ENCODE results near the gene MORC1.
"Not testable (repeated sequence)": the region's sequence is repeated elsewhere in the genome, so short reads cannot be mapped to it uniquely, and the experiment has no call there.

MORC1 gene

GRCh38 chr3:109091846-109092245, 26.1 kb downstream of the MORC1 start:
- H3K4me3 ChIP-seq (ENCODE audit: low read depth, low read length): no peak overlapping the region

GRCh38 chr3:109089265-109089664, 28.7 kb downstream of the MORC1 start:
- no peak for DNase-seq (ENCODE audit: low read depth)
- H3K4me3 ChIP-seq (ENCODE audit: low read depth, low read length): no peak overlapping the region
- in situ Hi-C loops (cut with HindIII; ENCODE audit: low sequenced_read_pairs): no loop called here

More at GRCh38 chr3:109091846-109092245, 26.1 kb downstream of the MORC1 start:
- no peak for DNase-seq (ENCODE audit: low read depth)
- no peak for TF ChIP-seq CTCF (IDR thresholded peaks at IDR 0.05; ENCODE audit: low read depth, low read length, missing control alignments)
- in situ Hi-C loops (cut with HindIII; ENCODE audit: low sequenced_read_pairs): no loop called here

DNA sequence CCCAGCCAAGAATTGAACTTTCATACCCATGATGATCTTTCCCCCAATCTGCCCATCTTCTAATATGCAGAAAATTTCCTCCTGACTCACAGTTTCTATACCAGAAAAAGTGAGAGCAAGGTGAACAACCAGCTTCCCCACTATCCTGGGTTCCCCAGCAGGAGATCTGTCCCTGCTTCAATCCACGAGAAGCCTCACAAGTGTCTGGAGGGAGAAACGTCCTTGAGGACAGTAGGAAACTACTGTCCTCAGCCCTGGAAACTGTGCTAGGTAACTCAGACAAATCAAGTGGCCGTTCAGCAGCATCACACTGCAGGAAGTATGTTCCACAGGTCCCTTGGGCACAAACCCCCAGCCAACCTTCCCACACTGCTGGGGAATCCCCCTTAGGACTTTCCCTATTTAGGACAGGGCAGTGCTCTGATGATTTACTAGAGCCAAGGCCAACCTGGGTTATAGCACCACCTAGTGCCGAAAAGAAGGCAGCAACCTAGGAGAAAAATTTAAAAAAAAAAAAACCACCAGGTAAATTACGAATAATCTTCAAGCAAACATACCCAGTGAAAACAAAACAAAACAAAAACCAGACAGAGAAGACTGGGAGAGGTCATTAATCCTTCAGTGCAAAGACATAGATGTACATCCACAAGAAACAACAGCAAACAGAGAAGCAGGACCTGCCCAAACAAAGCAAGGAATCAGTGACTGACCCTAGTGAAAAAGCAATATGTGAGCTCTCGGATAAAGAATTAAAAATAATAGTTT, 36.0 kb downstream of the MORC1 start:
- DNase-seq (ENCODE audit: low read depth): peak; percentile 42
- in situ Hi-C loops (cut with HindIII; ENCODE audit: low sequenced_read_pairs): no loop called here

More at GRCh38 chr3:109089265-109089664, 28.7 kb downstream of the MORC1 start:
- no peak for TF ChIP-seq CTCF (IDR thresholded peaks at IDR 0.05; ENCODE audit: low read depth, low read length, missing control alignments)

GRCh38 chr3:109080090-109080489, 37.8 kb downstream of the MORC1 start:
- DNase-seq (ENCODE audit: low read depth); H3K4me3 ChIP-seq (ENCODE audit: low read depth, low read length); in situ Hi-C loops (cut with HindIII; ENCODE audit: low sequenced_read_pairs): not testable (repeated sequence)

More for the DNA sequence above, 36.0 kb downstream of the MORC1 start:
- TF ChIP-seq CTCF (IDR thresholded peaks at IDR 0.05; ENCODE audit: low read depth, low read length, missing control alignments): peak; percentile 86
- no peak overlapping the region for H3K4me3 ChIP-seq (ENCODE audit: low read depth, low read length)

DNA sequence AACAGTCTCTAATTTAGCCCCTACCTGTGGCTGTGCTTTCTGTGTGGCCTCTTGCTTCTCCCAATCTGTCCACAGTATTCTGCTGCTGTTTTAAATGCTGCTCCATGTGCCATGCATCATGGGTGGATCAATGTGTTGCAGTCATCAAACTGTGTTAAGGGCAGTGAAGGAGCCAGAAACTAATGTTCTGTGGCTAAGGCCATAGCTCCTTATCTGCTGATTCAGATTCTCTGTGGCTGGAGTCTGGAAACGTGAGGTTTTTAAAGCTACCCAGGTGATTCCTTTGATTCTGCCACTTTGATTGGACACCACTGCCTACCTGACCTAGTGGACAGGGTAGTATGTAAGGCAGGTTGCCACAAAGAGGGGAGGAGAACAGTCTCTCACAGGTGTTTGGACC, 44.8 kb downstream of the MORC1 start:
- DNase-seq (ENCODE audit: low read depth): no peak
- in situ Hi-C loops (cut with HindIII; ENCODE audit: low sequenced_read_pairs): no loop called here
- no peak overlapping the region for H3K4me3 ChIP-seq (ENCODE audit: low read depth, low read length)
- no peak for TF ChIP-seq CTCF (IDR thresholded peaks at IDR 0.05; ENCODE audit: low read depth, low read length, missing control alignments)

GRCh38 chr3:109072194-109072593, 45.7 kb downstream of the MORC1 start:
- no peak for TF ChIP-seq CTCF (IDR thresholded peaks at IDR 0.05; ENCODE audit: low read depth, low read length, missing control alignments)
- no peak for DNase-seq (ENCODE audit: low read depth)
- in situ Hi-C loops (cut with HindIII; ENCODE audit: low sequenced_read_pairs): no loop called here
- H3K4me3 ChIP-seq (ENCODE audit: low read depth, low read length): no peak overlapping the region

GRCh38 chr3:109071350-109072142, 46.4 kb downstream of the MORC1 start:
- TF ChIP-seq CTCF (IDR thresholded peaks at IDR 0.05; ENCODE audit: low read depth, low read length, missing control alignments): no peak
- H3K4me3 ChIP-seq (ENCODE audit: low read depth, low read length): no peak overlapping the region
- DNase-seq (ENCODE audit: low read depth): no peak
- in situ Hi-C loops (cut with HindIII; ENCODE audit: low sequenced_read_pairs): no loop called here
